Large intestine (tissue), 3 donors: Measurements from ENCODE around the gene ARHGEF9. TPM values are rescaled to one million over a fixed set of nuclear protein-coding genes. Genes with fewer than 3 reads are reported as not detected.
"Not testable (repeated sequence)": the region's sequence is repeated elsewhere in the genome, so short reads cannot be mapped to it uniquely, and the experiment has no call there.

Experiments used
- DNase-seq, 2 donors: peaks; one replicate each; pipeline versions ENCODE4 v3.0.0 to v3.0.0-alpha.2; 2013
- H3K27ac ChIP-seq: one replicate; pipeline ENCODE4 v1.5.1; 2013; ENCODE audit warnings: low read length
- H3K27me3 ChIP-seq: 2 replicates; pipeline ENCODE4 v1.6.1; 2013; ENCODE audit warnings: low read length; ENCODE audit not compliant: control insufficient read depth, insufficient read depth
- H3K36me3 ChIP-seq: 2 replicates; pipeline ENCODE4 v1.6.1; 2013; ENCODE audit warnings: low read length; ENCODE audit not compliant: control insufficient read depth, insufficient read depth
- H3K4me1 ChIP-seq: one replicate; pipeline ENCODE4 v1.6.1; 2013; ENCODE audit warnings: low read length; ENCODE audit not compliant: control insufficient read depth, insufficient read depth
- H3K4me3 ChIP-seq: one replicate; pipeline ENCODE4 v1.5.1; 2013; ENCODE audit warnings: low read length
- H3K9me3 ChIP-seq: one replicate; pipeline ENCODE4 v1.6.1; 2013; ENCODE audit warnings: mild to moderate bottlenecking, low read depth, low read length, moderate library complexity; ENCODE audit not compliant: control insufficient read depth
- WGBS: methylation state at CpG from one replicate; pipeline ENCODE4 v1.1.5; 2013; ENCODE audit warnings: low lambda C conversion rate; ENCODE audit not compliant: insufficient coverage; 5-methylcytosine and 5-hydroxymethylcytosine counted together
- polyA plus RNA-seq: library from polyadenylated mRNA; unstranded; fragments of 120-200 nt; gene quantifications from one replicate; pipeline ENCODE4 v1.2.1, GENCODE V29; 2013

ARHGEF9 gene
- polyA plus RNA-seq, 1 donor: 32.5 TPM

DNA sequence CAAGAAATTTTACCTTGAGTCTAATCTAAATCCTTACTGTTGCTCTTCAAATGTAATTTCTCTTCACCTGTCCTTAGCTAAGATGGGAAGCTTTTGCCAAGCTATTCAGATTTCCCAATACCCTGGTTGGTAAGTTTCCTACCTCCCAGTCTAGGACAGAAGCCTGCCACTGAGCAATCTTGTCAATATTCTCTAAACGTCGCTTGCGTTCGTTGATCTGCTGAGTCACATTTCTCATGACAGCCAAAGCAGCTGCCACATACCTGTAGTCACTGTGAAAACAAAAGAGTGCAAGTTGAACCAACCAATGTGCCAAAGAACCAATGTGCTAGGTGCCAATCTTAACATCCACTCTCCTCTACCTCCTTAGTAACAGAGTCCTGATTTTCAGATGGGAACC is 111.1 kb downstream of the ARHGEF9 start:
- WGBS: no CpG with 5 or more reads among the region's 4 CpGs
- DNase-seq: no peak
- no peaks in the 10 kb centered on the region for H3K4me1 ChIP-seq
- H3K9me3 ChIP-seq: no peaks in the 10 kb centered on the region
- H3K4me3 ChIP-seq: no peak overlapping the region
- H3K36me3 ChIP-seq: peaks cover 56% of the 10 kb centered on the region
- H3K27ac ChIP-seq: no peak overlapping the region
- no peaks in the 10 kb centered on the region for H3K27me3 ChIP-seq

DNA sequence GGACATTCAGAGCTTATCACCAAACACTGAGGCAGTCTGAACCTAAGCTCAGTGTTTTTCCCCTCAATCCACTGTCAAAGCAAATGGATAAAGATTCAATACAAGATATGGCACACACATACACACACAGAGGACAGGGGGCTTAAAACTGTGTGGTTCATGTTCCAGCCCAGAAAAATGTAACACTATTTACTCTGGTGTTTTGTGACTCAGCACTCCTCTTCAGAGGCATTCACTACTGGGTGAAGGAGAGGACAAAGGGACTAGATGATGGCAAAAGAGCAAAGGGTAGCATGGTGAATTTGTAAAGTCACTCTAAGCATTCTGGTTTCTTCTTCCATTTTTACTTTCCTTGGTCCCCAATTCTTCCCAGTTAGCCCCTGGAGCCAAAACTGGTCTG is 120.3 kb downstream of the ARHGEF9 start:
- Histone ChIP-seq H3K4me1 (no peaks in the 10 kb centered on the region), H3K36me3 (peaks cover 20% of the 10 kb centered on the region), H3K27me3 (no peaks in the 10 kb centered on the region), H3K4me3 (no peak overlapping the region), H3K9me3 (no peaks in the 10 kb centered on the region), H3K27ac (no peak overlapping the region)
- no peak for DNase-seq

DNA sequence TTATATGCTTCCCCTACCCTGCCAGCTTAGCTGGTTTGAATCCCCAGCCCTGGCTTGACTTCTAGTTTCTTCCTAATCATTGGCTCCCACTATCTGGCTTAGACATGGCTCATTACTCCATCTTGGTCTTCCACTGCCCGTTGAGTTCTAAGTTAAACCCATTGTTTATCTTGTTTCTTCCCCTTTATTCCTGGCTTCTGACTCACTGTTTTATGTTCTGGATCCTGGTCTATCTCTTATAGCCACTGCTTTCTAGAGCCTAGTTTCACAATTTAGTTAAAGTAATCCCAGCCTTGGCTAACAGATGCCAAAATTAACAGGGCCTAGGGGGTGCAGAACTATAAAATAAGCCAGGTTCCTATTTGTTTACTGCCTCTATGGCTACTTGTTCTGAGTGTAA is 120.9 kb downstream of the ARHGEF9 start:
- no peaks in the 10 kb centered on the region for H3K9me3 ChIP-seq

DNA sequence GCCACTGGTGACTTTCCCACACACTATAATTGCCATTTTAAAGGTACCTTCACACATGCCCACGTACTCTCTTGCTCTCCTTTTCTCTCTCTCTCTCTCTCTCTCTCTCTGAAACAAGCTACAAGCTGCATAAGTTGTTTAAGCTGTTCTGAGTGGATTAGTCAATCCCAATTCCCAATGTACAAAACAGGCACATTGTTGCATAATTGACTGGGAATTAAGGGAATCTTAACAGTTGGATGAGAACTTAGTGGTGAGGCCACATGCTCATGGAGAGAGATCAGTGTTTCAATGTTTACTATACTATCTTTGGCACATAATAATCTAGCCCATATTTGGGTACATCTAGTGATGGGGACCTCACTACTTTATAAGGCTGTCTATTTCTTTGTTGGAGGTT is 123.3 kb downstream of the ARHGEF9 start:
- Histone ChIP-seq H3K4me1 (no peaks in the 10 kb centered on the region), H3K27me3 (no peaks in the 10 kb centered on the region), H3K27ac (no peak overlapping the region), H3K9me3 (no peaks in the 10 kb centered on the region), H3K4me3 (no peak overlapping the region), H3K36me3 (peaks cover 24% of the 10 kb centered on the region)
- no CpG with 5 or more reads among the region's 1 CpG for WGBS
- DNase-seq: no peak

More for the DNA sequence above, 120.9 kb downstream of the ARHGEF9 start:
- Histone ChIP-seq H3K36me3 (peaks cover 21% of the 10 kb centered on the region), H3K27ac (no peak overlapping the region), H3K4me1 (no peaks in the 10 kb centered on the region), H3K4me3 (no peak overlapping the region), H3K27me3 (no peaks in the 10 kb centered on the region)
- no peak for DNase-seq
- no CpG with 5 or more reads among the region's 1 CpG for WGBS

DNA sequence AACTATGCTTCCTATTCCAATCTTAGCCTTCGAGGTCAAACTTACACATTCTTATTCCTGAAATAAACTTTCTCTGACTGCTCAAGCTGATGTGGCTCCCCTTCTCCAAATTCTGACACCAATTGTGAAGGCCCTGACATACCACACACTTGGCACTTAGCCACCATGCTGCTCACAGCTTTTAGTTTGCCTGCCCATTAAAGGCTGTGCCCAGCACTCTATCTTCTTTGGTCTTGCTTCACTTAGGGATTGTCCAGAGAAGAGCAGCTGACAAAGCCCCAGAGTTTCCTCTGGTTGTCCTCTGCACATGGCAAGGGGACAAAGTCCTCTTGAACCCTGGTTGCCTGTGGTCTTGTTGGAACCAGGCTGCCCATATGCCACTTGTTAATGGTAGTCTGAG is 126.1 kb downstream of the ARHGEF9 start:
- Histone ChIP-seq H3K4me3 (no peak overlapping the region), H3K4me1 (no peaks in the 10 kb centered on the region), H3K27ac (no peak overlapping the region), H3K9me3 (no peaks in the 10 kb centered on the region), H3K36me3 (peaks cover 26% of the 10 kb centered on the region), H3K27me3 (no peaks in the 10 kb centered on the region)
- WGBS: no CpG with 5 or more reads among the region's 1 CpG
- no peak for DNase-seq

GRCh38 chrX:63657821-63658220 is 127.2 kb downstream of the ARHGEF9 start:
- Histone ChIP-seq H3K36me3 (peaks cover 29% of the 10 kb centered on the region), H3K4me3 (no peak overlapping the region), H3K27ac (no peak overlapping the region), H3K4me1 (no peaks in the 10 kb centered on the region), H3K27me3 (no peaks in the 10 kb centered on the region), H3K9me3 (no peaks in the 10 kb centered on the region)
- WGBS: no CpG with 5 or more reads among the region's 6 CpGs
- no peak for DNase-seq

GRCh38 chrX:63656871-63657580 is 128.0 kb downstream of the ARHGEF9 start:
- Histone ChIP-seq H3K27ac (no peak overlapping the region), H3K36me3 (peaks cover 33% of the 10 kb centered on the region), H3K4me3 (no peak overlapping the region), H3K27me3 (no peaks in the 10 kb centered on the region), H3K4me1 (no peaks in the 10 kb centered on the region), H3K9me3 (no peaks in the 10 kb centered on the region)
- DNase-seq: no peak
- WGBS: no CpG with 5 or more reads among the region's 5 CpGs

- Histone ChIP-seq H3K9me3 (no peaks in the 10 kb centered on the region), H3K27ac (no peak overlapping the region), H3K36me3 (peaks cover 26% of the 10 kb centered on the region), H3K4me1 (no peaks in the 10 kb centered on the region), H3K27me3 (no peaks in the 10 kb centered on the region), H3K4me3 (no peak overlapping the region)
- no peak for DNase-seq
- WGBS: no CpG with 5 or more reads among the region's 7 CpGs
Measured at GRCh38 chrX:63652086-63652765, 132.8 kb downstream of the ARHGEF9 start.

- H3K27ac ChIP-seq, H3K27me3 ChIP-seq, H3K4me3 ChIP-seq, DNase-seq, H3K4me1 ChIP-seq, H3K9me3 ChIP-seq: not testable (repeated sequence)
- H3K36me3 ChIP-seq: peaks cover 11% of the 10 kb centered on the region
- WGBS: no CpG with 5 or more reads among the region's 2 CpGs
Measured at GRCh38 chrX:63645748-63646147, 139.3 kb downstream of the ARHGEF9 start.

DNA sequence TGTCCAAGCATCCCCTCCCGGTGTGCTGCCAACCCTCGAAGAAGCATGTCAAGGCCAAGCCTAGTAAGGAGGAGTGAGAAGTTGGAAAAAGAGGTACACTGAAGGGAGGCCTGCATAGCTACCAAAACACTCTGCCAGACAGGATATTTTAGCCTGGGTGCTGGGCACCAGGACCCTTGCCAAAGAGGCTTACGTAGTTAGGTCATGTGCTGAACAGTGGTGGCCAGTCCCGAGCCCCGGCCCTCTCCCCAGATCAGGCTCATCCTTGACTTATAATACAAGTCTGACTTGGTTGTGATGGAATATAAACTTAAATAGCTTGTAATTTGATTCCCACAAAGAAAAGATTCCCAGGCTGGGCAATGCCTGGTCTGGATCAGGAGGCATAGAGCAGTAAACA is 149.3 kb downstream of the ARHGEF9 start:
- Histone ChIP-seq H3K27ac (no peak overlapping the region), H3K27me3 (no peaks in the 10 kb centered on the region), H3K36me3 (peaks cover 34% of the 10 kb centered on the region), H3K4me3 (no peak overlapping the region), H3K9me3 (no peaks in the 10 kb centered on the region), H3K4me1 (no peaks in the 10 kb centered on the region)
- no peak for DNase-seq
- no CpG with 5 or more reads among the region's 5 CpGs for WGBS

GRCh38 chrX:63613531-63614028 is 171.4 kb downstream of the ARHGEF9 start:
- no peak for DNase-seq
- Histone ChIP-seq H3K27ac (no peak overlapping the region), H3K4me1 (no peaks in the 10 kb centered on the region), H3K36me3 (no peaks in the 10 kb centered on the region), H3K4me3 (no peak overlapping the region), H3K9me3 (no peaks in the 10 kb centered on the region), H3K27me3 (no peaks in the 10 kb centered on the region)
- no CpG with 5 or more reads among the region's 9 CpGs for WGBS
